Measurements from ENCODE around the gene PLPPR1. TPM values are rescaled to one million over a fixed set of nuclear protein-coding genes. Genes with fewer than 3 reads are reported as not detected.

PLPPR1 gene
- total and polyA plus RNA-seq, 2 donors (not counting 3 experiments of a cell fraction or from before 2014, with no cell fraction given): 0.18 to 0.50 TPM

DNA sequence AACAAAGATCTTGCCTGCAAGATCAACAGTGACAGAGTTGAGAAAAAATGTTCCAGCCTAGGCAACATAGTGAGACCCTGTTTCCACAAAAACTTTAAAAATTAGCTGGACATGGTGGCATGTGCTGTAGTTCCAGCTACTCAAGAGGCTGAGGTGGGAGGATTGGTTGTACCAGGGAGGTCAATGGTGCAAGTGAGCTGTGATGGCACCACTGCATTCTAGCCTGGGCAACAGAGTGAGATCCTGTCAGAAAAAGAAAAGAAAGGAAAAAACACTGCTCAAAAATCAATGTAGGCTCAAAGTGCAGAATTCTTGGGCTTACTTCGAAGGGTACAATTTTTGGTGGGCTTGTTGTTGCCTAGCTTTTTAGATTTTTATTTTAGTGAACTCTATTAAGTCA lies 145.4 kb downstream of the PLPPR1 start:
- no TSS peak for BruUV-seq (replicated peaks)
- Histone ChIP-seq H3K4me2 (ENCODE audit: insufficient read depth, low read length) (no peak overlapping the region), H3K9me1 (replicated peaks; ENCODE audit: control insufficient read depth, extremely low read depth, insufficient read depth, low read length) (no peaks in the 10 kb centered on the region), H3K27ac (ENCODE audit: insufficient read depth, low read depth, low read length) (no peak overlapping the region), H3K4me3 (replicated peaks in 1 of 3; ENCODE audit: insufficient read depth in 1 of 3, low read depth in 1 of 3, low read length in 3 of 3) (no peak overlapping the region), H3K36me3 (ENCODE audit: control insufficient read depth in 2 of 2, extremely low read depth in 1 of 2, insufficient read depth in 2 of 2, low read length in 2 of 2) (no peaks in the 10 kb centered on the region), H2AFZ (ENCODE audit: low read depth, low read length) (no peak overlapping the region), H3K79me2 (ENCODE audit: control insufficient read depth, insufficient read depth, low read length) (no peaks in the 10 kb centered on the region), H4K20me1 (replicated peaks; ENCODE audit: control insufficient read depth, extremely low read depth, insufficient read depth, low read length) (no peaks in the 10 kb centered on the region), H3K9ac (replicated peaks; ENCODE audit: extremely low read depth, insufficient read depth, low read length) (no peak overlapping the region), H3K27me3 (ENCODE audit: control insufficient read depth in 2 of 2, insufficient read depth in 2 of 2, low read length in 2 of 2) (no peaks in the 10 kb centered on the region), H3K9me3 (replicated peaks; ENCODE audit: control insufficient read depth, insufficient read depth, low read length) (no peaks in the 10 kb centered on the region), H3K4me1 (ENCODE audit: control insufficient read depth, extremely low read depth, insufficient read depth, low read length) (no peaks in the 10 kb centered on the region)
- FAIRE-seq (no peak), DNase-seq (ENCODE audit: low read depth, low spot score) (no peak)
- ChIA-PET POLR2A (no interaction called here), CTCF (no interaction called here)
- TF ChIP-seq, protein P1, sequence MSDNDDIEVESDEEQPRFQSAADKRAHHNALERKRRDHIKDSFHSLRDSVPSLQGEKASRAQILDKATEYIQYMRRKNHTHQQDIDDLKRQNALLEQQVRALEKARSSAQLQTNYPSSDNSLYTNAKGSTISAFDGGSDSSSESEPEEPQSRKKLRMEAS (IDR thresholded peaks at IDR 0.05; ENCODE audit: insufficient read depth, insufficient read length): no peak
- TF ChIP-seq JUN (IDR thresholded peaks at IDR 0.05; ENCODE audit: borderline replicate concordance, insufficient read depth, insufficient read length, low read depth): no peak
- no peak for TF ChIP-seq POLR2A (IDR thresholded peaks at IDR 0.05; ENCODE audit: low read depth, low read length)
- no peak for TF ChIP-seq EZH2 (IDR thresholded peaks at IDR 0.05; ENCODE audit: borderline replicate concordance, low read depth, low read length, severe bottlenecking)
- TF ChIP-seq GATA2 (IDR thresholded peaks at IDR 0.05; ENCODE audit: insufficient read depth, insufficient read length, low read depth, low read length): no peak
- TF ChIP-seq, protein P2, sequence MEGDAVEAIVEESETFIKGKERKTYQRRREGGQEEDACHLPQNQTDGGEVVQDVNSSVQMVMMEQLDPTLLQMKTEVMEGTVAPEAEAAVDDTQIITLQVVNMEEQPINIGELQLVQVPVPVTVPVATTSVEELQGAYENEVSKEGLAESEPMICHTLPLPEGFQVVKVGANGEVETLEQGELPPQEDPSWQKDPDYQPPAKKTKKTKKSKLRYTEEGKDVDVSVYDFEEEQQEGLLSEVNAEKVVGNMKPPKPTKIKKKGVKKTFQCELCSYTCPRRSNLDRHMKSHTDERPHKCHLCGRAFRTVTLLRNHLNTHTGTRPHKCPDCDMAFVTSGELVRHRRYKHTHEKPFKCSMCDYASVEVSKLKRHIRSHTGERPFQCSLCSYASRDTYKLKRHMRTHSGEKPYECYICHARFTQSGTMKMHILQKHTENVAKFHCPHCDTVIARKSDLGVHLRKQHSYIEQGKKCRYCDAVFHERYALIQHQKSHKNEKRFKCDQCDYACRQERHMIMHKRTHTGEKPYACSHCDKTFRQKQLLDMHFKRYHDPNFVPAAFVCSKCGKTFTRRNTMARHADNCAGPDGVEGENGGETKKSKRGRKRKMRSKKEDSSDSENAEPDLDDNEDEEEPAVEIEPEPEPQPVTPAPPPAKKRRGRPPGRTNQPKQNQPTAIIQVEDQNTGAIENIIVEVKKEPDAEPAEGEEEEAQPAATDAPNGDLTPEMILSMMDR (IDR thresholded peaks at IDR 0.05; ENCODE audit: extremely low read depth in 1 of 2, insufficient read depth in 1 of 2, low read depth in 1 of 2, low read length in 2 of 2): no peak
- TF ChIP-seq FOS (IDR thresholded peaks at IDR 0.05; ENCODE audit: borderline replicate concordance, insufficient read depth, low read length): no peak
- TF ChIP-seq MYC (IDR thresholded peaks at IDR 0.05; ENCODE audit: low read depth, low read length): no peak
- TF ChIP-seq POLR2AphosphoS5 (IDR thresholded peaks at IDR 0.05; ENCODE audit: insufficient read depth, low read depth, low read length): no peak
- dilution Hi-C loops (cut with MboI; ENCODE audit: extremely low pct_ligation_motif_present, low sequenced_read_pairs): no loop called here
- intact Hi-C loops (cut with micrococcal nuclease): no loop called here
